ENCODE data around the gene XDH.

XDH gene

DNA sequence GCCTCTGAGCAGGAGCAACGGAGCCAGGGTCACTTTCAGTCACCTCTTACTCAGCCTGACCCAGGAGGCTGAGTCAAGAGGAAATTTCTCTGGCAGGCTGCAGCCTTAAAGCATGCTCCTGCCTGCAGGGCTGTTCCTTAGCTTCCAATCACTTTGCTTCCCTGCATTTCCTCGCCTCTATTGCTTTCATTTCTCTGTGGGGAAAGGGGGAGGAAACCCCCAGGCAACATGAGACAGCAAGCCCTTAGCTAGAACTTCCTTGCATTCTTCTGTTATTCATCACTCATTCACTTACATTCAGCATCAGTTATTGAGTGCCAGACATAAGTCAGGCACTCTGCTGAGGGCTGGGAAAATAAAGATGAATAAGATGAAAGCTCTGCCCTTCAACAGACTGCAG is 13.0 kb downstream of the XDH start:
- DNase-seq: peak; percentile 78 to 95

DNA sequence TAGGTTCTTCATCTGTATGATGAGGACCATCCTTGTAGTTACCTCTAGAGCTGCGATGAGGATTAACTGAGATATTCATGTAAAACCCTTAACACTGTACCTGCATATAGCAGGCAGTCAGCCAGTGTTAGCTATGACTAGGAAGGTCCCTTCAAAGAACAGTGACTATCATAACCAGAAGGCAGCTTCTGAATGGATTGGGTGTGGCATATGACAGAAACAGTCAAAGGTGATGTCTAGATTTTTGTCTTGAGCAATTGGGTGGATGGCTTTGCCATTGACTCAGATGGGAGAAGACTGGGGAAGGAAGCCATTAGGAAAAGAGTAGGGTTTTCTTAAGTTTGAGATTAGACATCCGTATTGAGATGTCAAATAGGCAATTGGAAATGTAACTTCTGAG is 15.7 kb downstream of the XDH start:
- DNase-seq: no peak

DNA sequence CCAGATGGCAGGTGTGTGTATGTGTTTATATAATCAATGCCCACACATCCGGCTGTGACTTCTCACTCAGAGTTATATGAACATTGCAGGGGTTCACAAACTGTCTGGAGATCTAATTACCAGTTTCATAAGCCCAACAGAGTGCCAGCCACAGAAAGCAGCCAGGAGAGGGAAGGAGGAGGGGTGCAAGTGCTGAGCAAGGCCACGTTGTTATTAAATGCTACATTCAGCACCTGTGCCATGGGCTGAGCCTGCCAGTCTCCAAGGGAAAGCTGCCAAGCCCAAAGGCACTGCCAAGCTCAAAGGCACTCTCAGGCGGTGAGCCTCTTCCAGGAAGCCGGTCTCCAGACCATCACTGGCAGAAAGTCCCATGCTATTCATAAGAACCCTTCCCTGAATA is 17.4 kb downstream of the XDH start:
- DNase-seq: no peak

DNA sequence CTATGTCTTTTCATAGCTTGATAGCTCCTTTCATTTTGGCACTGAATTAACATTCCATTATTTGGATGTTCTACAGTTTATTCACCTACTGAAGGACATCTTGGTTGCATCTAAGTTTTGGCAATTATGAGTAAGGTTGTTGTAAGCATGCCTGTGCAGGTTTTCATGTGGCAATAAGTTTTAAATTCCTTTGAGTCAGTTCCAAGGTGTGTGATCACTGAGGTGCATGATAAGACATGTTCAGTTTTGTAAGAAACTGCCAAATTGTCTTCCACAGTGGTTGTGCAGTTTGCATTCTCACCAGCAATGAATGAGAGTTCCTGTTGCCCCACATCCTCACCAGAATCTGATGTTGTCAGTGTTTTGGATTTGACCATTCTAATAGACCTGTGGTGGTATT is 24.2 kb downstream of the XDH start:
- DNase-seq: no peak

DNA sequence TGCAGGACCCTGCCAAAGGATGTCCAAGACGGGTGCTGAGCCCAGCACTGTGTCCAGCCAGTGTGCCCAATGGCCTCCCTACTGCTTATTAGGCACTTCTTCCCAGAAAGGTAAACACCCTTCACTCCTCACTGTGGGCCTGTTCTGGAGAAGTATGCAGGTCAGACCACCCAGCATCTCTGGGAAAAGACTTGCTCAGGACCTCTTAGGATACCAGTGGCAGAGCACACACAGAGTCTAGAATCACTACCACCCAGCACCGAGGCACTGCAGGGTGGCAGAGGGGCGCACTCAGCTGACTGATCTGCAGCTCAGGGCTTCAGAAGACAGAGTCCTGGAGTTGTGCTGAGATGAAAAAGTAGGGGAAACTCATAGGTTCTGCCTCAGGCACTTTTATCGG is 25.8 kb downstream of the XDH start:
- DNase-seq: no peak

GRCh38 chr2:31387850-31388249 is 26.7 kb downstream of the XDH start:
- no peak for DNase-seq

- peak; percentile 14 to 29 for DNase-seq
These were observed 27.9 kb downstream of the XDH start for GRCh38 chr2:31386648-31387047.

DNA sequence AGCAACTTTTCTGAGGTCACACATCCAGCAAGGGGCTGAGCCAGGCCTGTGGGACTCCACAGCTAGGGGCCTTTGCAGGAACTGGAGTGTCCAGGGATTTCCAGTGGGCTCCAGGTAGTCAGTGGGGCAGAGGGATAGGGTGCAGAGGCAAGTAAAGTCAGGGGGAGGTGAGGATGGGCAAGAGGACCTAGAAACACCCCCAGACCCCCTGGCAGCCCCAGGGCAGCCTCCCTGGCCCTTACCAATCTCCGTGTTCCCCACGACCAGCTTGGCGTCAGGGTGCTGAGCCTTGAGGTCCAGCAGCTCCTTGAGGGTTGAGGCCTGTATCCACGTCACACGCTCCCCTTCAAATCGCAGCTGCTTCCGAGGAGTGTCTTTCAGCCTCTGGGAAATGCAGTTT is 28.4 kb downstream of the XDH start:
- no peak for DNase-seq

GRCh38 chr2:31384771-31385276 is 29.7 kb downstream of the XDH start:
- DNase-seq: peak; percentile 88 to 95

DNA sequence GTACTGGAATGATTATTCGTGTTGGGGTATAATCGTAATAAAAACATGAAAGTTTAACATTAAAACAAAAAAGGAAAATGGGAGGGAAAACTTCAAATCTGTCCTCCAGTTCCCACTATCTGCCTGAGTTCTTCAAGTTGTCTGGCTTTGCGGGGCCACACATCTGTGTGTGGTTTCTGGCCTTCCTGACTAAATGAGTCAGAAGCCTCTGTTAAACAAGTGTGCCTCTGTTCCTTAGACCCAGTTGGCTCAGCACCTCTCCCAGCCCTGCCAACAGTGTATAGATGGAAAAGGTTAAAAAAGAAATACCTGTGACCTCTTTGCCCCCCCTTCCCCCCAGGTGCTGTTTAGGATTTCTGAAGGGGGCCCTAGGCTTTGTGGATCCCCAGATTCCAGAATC is 30.2 kb downstream of the XDH start:
- DNase-seq: peak; percentile 77 to 81

GRCh38 chr2:31383471-31384153 is 30.9 kb downstream of the XDH start:
- DNase-seq: peak in 1 of 2 experiments; percentile 16

DNA sequence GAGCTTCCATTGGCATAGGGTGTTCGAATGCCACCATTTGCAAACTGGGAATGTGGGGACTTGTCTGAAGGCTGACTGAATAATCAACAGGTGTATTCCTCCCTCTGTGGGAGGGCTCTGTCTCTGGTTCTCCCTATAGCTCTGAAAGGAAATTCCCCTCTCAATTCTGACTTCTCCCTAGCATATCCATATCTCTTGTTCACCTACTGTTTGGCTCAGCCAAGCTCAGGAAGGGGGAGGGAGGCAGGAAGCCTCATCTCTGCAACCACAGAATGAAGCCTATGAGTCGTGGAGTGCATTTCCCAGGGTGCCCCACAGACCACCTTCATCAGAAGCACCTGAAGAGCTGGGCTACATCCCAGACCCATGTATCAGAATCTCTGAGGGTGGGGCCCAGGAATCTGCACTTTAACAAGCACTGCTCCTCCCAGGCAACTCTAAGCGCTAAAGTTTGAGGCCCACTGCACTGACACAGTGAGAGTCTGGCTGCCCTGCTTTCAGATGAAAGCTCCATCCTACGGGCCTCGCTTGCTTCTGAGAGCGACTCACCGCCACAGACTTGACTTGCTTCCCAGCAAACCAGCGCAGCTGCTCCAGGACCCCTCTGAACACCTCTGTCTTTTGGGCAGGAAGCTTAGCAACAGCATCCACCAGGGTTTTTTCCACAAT is 32.0 kb downstream of the XDH start:
- peak in 1 of 2 experiments; percentile 10 for DNase-seq

- DNase-seq: no peak
These were observed 32.9 kb downstream of the XDH start for GRCh38 chr2:31381601-31382000.

DNA sequence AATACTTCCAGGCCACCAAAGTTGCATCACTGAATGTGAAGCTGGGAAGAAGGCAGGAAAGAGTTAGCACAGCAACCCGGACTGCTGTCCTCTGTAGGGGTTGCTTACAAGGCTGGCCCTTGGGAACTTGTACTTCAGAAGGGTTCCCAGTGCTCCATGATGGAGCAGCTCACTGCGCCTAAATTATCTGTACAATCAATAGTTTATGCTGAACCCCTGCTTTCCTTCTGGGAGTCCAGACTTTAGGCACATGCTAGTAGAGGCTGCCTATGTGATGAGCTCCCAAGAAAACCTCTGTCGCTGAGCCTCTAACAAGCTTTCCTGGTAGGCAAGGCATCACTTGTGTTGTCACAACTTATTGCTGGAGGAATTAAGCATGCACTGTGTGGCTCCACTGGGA is 34.3 kb downstream of the XDH start:
- DNase-seq: no peak

DNA sequence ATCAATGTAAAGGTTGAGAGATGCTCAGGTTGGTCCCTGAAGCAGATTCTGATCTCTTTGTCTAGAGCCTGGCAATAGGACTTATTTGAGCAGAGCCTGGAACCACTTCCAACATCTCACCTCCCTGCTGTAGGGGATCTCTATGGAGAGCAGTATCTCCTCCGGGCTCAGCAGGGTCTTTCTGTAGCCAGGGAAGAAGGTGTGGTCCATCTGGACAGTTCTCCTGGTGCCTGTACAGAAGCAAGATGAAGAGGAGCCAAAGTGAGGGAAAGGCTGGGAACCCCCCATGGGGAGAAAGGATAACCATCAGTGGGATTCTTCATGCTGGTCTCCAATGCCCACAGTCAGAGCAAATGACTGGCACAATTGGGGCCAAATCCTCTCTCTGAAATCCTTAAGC is 34.8 kb downstream of the XDH start:
- DNase-seq: no peak

- no peak for DNase-seq
These were observed 35.6 kb downstream of the XDH start for GRCh38 chr2:31378791-31379501.

DNA sequence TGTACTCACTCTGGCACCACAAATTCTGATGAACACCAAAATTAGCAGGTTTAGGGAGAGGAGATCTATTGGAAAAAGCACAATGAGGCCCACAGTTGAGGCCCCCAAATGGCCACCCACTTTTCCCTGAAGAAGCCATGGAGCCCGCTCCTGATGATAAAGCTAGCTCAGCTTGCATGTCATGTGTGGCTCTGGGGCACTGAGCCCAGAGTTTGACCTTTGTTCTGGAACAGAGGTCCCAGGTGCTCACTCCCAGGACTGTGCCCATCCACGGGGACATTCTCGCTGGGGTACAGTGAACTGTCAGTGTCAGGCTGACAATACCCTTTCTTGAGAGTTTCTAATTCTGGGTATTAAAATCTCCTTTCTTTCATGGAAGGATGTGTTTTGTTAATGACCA is 36.2 kb downstream of the XDH start:
- DNase-seq: no peak

DNA sequence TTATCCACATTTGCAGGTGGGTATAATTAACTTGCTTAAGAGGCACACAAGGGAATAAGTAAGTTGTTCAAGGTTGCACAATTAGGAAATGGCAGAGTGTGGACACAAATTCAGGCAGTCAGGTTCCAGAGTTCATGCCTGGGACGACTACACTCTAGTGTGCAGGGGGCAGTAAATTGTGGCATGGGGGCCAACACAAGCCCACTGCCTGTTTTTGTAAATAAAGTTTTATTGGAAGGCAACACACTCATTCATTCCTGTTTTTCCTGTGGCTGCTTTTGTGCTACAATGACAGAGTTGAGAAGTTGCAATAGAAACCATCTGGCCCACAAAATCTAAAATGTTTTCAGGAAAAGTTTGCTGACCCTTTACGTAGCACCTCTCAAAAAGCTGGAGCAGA is 41.4 kb downstream of the XDH start:
- no peak for DNase-seq

GRCh38 chr2:31372097-31372496 is 42.4 kb downstream of the XDH start:
- no peak for DNase-seq

DNA sequence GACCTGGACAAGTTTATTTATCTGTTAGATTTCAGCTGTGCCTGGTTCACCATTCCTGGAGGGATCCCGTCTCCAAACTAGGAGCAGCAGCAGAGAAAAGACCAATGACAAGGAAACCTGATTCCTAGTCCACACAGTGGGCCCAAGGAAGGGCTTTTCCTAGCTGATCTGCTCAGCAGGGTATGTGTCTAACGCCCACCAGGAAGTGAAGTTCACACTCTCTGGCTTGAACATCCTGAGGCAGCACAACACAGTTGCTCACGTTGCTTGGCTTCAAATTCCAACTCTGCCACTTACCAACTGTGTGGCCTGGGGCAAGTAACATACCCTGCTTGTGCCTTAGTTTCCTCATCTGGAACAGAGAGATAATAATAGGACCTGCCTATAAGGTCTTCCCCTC is 42.9 kb downstream of the XDH start:
- DNase-seq: no peak

- DNase-seq: no peak
These were observed 47.8 kb downstream of the XDH start for GRCh38 chr2:31366733-31367132.

DNA sequence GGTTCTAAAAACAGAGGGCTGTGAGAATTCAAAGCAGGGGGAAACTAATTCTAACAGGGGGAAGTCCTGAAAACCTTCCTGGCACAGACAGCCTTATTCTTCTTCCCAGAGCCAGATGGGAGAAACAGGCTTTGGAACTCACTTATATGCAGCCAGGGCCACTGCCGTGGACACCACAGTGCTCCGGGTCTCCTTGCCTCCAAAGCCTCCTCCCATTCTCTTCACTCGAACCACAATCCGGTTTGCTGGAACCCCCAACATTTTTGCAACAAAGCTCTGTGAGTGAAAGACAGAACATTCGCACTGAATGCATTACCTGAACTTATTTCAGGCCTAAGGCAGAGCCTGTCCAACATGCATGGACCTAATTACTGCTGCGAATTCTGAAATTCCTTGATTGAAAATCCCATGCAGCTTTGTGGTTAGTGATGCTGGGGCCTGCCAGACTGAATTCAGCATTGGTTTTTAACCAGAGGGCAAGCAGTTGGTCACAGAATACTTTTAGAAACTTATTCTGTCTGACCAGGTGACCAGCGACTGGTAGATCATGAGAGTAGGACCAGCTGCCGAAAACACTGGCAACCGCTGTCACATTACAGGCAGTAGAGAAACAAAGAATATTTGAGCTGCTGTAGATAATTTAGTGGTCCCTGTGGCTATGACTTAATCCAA is 48.6 kb downstream of the XDH start:
- no peak for DNase-seq

- no peak for DNase-seq
These were observed 49.2 kb downstream of the XDH start for GRCh38 chr2:31365348-31365747.
